Activated B cell treated with CpG ODN at 0.5 μM for 24 hours (primary cell): ENCODE measurements around the gene TMEM91. TPM values are rescaled to one million over a fixed set of nuclear protein-coding genes. Genes with fewer than 3 reads are reported as not detected.
A peak's percentile ranks its signal among the peaks of the same experiment; 100 is the strongest.

Experiments
- ATAC-seq: fragments of 200-7000 bp; cut with Tn5 transposase; one replicate; pipeline ENCODE4 v1.10.0; 2021; ENCODE audit warnings: low read depth, mild to moderate bottlenecking, moderate library complexity
- CTCF ChIA-PET: fragments of 350-600 bp; sonication (Branson Sonifier 250); formaldehyde crosslinking; loops from one replicate; lab custom pipeline; 2021; ENCODE audit warnings: antibody characterized with exemption; lab: Charles Lee
- POLR2A ChIA-PET: fragments of 350-600 bp; sonication (Branson Sonifier 250); formaldehyde crosslinking; loops from one replicate; lab custom pipeline; 2021; ENCODE audit warnings: antibody characterized with exemption; lab: Charles Lee
- DNase-seq: peaks from one replicate; pipeline ENCODE4 v3.0.0; 2022
- H3K27ac Mint-ChIP-seq: one replicate; pipeline ENCODE4 v1.8.0; 2020; ENCODE audit warnings: mixed read lengths
- H3K27me3 Mint-ChIP-seq: one replicate; pipeline ENCODE4 v1.8.0; 2021; ENCODE audit warnings: mixed read lengths
- H3K36me3 Mint-ChIP-seq: one replicate; pipeline ENCODE4 v1.8.0; 2021; ENCODE audit warnings: low read depth, mixed read lengths
- H3K4me1 Mint-ChIP-seq: one replicate; pipeline ENCODE4 v1.8.0; 2021; ENCODE audit warnings: mixed read lengths
- H3K4me3 Mint-ChIP-seq: one replicate; pipeline ENCODE4 v1.8.0; 2020; ENCODE audit warnings: mild to moderate bottlenecking, mixed read lengths
- H3K9me3 Mint-ChIP-seq: one replicate; pipeline ENCODE4 v1.8.0; 2020; ENCODE audit warnings: mixed read lengths
- intact Hi-C: fragments of 100-400 bp; cut with micrococcal nuclease; formaldehyde crosslinking; loops from one replicate; pipeline ENCODE4 v1.15.1; 2024
- total RNA-seq: library from RNA; stranded (reverse); gene quantifications from 2 replicates; pipeline ENCODE4 v1.2.3, GENCODE V29; 2022
- TF ChIP-seq, protein P1 (sequence below): fragments of 200-600 bp; IDR thresholded peaks from one replicate; pipeline ENCODE4 v1.8.0; 2022; ENCODE audit warnings: antibody characterized with exemption, mild to moderate bottlenecking

The TMEM91 gene
- total RNA-seq, 1 donor from 2014 or later: 4.6 TPM

DNA sequence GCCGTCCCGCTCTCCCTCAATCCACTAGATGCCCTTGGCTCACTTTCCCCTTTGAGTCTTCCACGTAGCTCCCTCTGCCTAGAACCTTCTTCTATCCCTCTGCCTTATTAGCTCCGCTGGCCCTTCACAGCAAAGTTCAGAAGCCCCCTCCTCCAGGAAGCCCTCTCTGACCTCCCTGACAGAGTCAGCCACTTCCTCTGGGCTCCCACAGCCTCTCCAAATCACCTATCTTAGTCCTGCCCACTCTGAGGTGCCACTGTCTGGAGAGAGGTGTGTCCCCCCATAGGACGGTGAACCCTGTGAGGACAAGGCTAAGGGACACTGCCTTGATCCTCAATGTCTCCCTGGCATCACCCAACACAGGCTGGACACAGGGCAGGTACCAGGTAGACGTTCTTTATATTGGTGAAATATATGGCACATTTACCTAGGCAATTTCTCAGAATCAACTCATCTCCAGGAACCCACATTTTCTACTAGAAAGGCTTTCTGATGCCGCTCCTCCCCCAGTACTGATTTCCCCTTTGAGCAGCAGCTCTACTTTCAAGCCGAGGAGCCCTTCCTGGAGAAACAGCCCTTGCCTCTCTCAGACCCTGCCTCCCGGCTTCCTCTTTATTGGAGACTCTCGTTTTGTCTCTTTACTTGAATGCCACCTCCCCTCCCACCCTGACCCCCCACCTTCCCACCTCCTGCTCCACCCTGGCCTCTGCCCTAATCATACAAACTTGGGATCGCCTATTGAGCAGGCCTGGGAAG lies 19.2 kb upstream of the TMEM91 start:
- DNase-seq (no peak), ATAC-seq (no peak)
- intact Hi-C loops: no loop called here
- H3K9me3 Mint-ChIP-seq: no peaks in the 10 kb centered on the region
- TF ChIP-seq, protein P1, sequence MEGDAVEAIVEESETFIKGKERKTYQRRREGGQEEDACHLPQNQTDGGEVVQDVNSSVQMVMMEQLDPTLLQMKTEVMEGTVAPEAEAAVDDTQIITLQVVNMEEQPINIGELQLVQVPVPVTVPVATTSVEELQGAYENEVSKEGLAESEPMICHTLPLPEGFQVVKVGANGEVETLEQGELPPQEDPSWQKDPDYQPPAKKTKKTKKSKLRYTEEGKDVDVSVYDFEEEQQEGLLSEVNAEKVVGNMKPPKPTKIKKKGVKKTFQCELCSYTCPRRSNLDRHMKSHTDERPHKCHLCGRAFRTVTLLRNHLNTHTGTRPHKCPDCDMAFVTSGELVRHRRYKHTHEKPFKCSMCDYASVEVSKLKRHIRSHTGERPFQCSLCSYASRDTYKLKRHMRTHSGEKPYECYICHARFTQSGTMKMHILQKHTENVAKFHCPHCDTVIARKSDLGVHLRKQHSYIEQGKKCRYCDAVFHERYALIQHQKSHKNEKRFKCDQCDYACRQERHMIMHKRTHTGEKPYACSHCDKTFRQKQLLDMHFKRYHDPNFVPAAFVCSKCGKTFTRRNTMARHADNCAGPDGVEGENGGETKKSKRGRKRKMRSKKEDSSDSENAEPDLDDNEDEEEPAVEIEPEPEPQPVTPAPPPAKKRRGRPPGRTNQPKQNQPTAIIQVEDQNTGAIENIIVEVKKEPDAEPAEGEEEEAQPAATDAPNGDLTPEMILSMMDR: no peak
- peaks cover 7% of the 10 kb centered on the region for H3K36me3 Mint-ChIP-seq
- POLR2A ChIA-PET: interaction anchor here (2.6 to 6.9 kb wide), 2 partner anchors 7 to 31 kb away, joined by 19 to 119 read pairs; partner anchors contain the start of gene B9D2
- CTCF ChIA-PET: no interaction called here
- peaks cover 17% of the 10 kb centered on the region for H3K4me1 Mint-ChIP-seq
- peak overlapping the region; percentile 41 for H3K27ac Mint-ChIP-seq
- H3K27me3 Mint-ChIP-seq: no peaks in the 10 kb centered on the region
- no peak overlapping the region for H3K4me3 Mint-ChIP-seq

DNA sequence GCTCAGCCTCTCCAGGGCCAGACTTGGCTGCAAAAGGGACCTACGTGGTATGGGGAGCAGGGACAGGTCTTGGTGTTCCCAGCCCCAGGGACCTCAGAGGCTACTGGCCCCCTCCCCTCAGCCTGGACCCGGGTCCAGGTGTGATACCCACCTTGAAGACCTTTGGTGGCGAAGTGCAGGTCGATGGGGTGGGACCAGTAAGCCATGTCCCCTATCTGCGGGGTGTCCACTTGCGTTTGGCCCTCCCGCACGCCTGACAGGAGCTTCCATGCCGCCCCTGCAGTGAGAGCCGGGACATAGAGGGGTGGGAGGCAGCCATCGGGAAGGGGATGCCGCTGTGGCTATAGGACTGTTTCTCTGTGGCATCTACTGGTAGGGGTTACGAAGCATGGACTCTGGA lies 18.6 kb upstream of the TMEM91 start:
- TF ChIP-seq, protein P1: no peak
- H3K27ac Mint-ChIP-seq: no peak overlapping the region
- no peak for DNase-seq
- intact Hi-C loops: no loop called here
- ChIA-PET CTCF (interaction anchor here (1.5 kb wide), 1 partner anchor 80 kb away, joined by 3 read pairs; no protein-coding TSS in a partner anchor), POLR2A (interaction anchor here (1.5 kb wide), 1 partner anchor 95 kb away, joined by 3 read pairs; no protein-coding TSS in a partner anchor)
- no peak overlapping the region for H3K4me3 Mint-ChIP-seq
- no peaks in the 10 kb centered on the region for H3K9me3 Mint-ChIP-seq
- no peaks in the 10 kb centered on the region for H3K27me3 Mint-ChIP-seq
- H3K36me3 Mint-ChIP-seq: peaks cover 5% of the 10 kb centered on the region
- peaks cover 20% of the 10 kb centered on the region for H3K4me1 Mint-ChIP-seq
- no peak for ATAC-seq

DNA sequence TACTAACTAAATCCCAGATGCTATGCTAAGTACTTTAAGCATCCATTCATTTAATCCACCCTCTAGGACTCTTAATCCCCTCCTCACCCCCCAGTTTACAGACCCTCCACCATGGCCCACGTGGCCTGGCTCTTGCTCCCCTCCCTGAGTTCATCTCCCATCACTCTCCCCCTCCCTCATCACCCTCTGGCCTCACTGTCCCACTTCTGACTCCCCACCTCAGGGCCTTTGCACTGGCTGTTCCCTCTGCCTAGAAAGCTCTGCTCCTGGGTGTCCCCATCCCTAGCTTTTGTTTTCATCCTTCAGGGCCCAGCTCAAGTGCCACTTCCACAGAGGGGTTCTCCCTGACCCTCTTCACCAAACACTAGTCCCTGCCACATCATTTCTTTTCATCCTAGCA lies 16.6 kb upstream of the TMEM91 start:
- no peaks in the 10 kb centered on the region for H3K9me3 Mint-ChIP-seq
- intact Hi-C loops: no loop called here
- H3K4me3 Mint-ChIP-seq: no peak overlapping the region
- peaks cover 35% of the 10 kb centered on the region for H3K4me1 Mint-ChIP-seq
- H3K36me3 Mint-ChIP-seq: peaks cover 10% of the 10 kb centered on the region
- H3K27ac Mint-ChIP-seq: no peak overlapping the region
- no peaks in the 10 kb centered on the region for H3K27me3 Mint-ChIP-seq
- DNase-seq (no peak), ATAC-seq (no peak)
- ChIA-PET POLR2A (interaction anchor here (0.6 kb wide), 1 partner anchor 892 kb away, joined by 3 read pairs; no protein-coding TSS in a partner anchor), CTCF (no interaction called here)
- TF ChIP-seq, protein P1: no peak

DNA sequence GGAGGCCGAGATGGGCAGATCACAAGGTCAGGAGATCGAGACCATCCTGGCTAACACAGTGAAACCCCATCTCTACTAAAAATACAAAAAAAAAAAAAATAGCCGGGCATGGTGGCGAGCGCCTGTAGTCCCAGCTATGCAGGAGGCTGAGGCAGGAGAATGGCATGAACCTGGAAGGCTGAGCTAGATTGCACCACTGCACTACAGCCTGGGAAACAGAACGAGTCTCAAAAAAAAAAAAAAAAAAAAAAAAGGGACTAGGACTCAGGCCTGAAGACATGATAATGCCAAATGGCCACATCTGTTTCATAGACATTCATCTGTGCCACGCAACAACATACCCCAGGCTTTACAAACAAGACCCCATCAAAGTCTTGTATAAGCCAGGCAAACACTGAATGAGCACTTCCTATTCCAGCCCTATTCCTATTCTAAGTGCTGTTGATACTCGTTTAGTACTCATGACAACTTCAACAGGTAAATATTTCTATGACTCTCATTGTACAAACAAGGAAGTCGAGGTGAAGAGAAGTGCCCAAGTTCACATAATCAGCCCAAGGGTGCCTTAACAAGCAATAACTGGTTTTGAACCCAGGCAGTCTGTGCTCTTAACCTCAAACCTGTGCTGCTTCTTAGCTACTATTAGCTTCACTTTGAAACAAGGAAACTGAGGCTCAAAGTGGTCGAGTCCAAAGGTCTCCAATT lies 14.0 kb upstream of the TMEM91 start:
- TF ChIP-seq, protein P1: no peak
- DNase-seq (no peak), ATAC-seq (no peak)
- no peak overlapping the region for H3K4me3 Mint-ChIP-seq
- intact Hi-C loops: no loop called here
- no peaks in the 10 kb centered on the region for H3K27me3 Mint-ChIP-seq
- POLR2A ChIA-PET: interaction anchor here (0.6 to 4.4 kb wide), 5 partner anchors 7 to 1992 kb away, joined by 3 to 106 read pairs (median 19); partner anchors contain the start of gene TGFB1
- H3K36me3 Mint-ChIP-seq: peaks cover 10% of the 10 kb centered on the region
- no peaks in the 10 kb centered on the region for H3K9me3 Mint-ChIP-seq
- peaks cover 29% of the 10 kb centered on the region for H3K4me1 Mint-ChIP-seq
- CTCF ChIA-PET: interaction anchor here (4.4 kb wide), 1 partner anchor 9 kb away, joined by 38 read pairs; the partner anchor contains the start of gene TGFB1
- H3K27ac Mint-ChIP-seq: peak overlapping the region; percentile 100
